Testis (tissue), 2 donors: ENCODE results near the gene ABHD5.

Experiments
- CTCF ChIP-seq, 3 experiments: fragments of 450-650 bp in 2 of 3; fragments of 200-600 bp in 1 of 3; sonication (generic) in 1 of 3; IDR thresholded peaks; one replicate each; pipeline ENCODE4 v1.5.1; 2016 to 2019; ENCODE audit warnings: antibody characterized with exemption in 3 of 3, mild to moderate bottlenecking in 2 of 3, moderate library complexity in 1 of 3
- POLR2A ChIP-seq: fragments of 450-650 bp; IDR thresholded peaks from one replicate; pipeline ENCODE4 v1.6.1; 2017; ENCODE audit warnings: antibody characterized with exemption, mild to moderate bottlenecking, moderate library complexity

- peak in 2 of 3 experiments; percentile 13 to 30 for TF ChIP-seq CTCF (IDR thresholded peaks at IDR 0.05)
- peak; percentile 83 for TF ChIP-seq POLR2A
These were observed at the start of gene ABHD5 for GRCh38 chr3:43690400-43691119.
